GM12873 (cell line): ENCODE measurements around the gene EPGN.

Experiments
- TF ChIP-seq, protein P1 (sequence below): IDR thresholded peaks from 2 replicates; pipeline ENCODE4 v1.5.1; 2012; ENCODE audit warnings: low read depth, mild to moderate bottlenecking, moderate library complexity, low read length, control low read depth; ENCODE audit not compliant: insufficient read depth; ENCODE audit errors: missing control alignments

EPGN gene

DNA sequence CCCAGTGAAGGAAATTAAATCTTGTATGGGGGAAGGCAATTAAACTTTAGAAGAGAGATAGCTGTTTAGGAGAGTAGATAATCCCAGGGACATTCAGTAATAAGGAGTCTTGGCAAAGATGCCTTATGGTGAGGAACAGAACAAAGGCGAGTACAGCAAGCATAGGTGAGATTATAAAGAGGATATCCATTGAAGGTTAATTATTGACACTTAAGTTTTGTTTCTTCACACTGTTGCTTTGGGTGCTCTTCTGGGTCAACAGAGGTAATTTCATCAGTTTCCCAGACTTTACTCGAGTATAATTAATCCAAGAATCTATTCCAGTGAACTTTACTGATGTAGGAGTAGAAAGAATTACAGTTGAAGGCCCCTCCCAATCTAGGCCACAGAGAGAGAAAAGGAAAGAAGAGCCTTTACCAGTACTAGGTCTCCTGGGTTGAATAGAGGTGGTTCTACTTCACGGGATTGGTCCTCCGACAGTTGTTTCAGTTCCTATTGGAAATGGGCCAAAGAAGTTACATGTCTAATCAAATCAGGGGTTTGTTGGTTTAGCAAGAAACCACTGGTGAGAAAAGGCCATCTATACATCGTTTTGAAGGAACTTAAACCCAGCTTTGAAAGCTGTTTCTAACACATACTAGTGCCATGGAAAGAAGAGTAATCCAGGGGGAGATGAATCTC, 27.2 kb downstream of the EPGN start:
- TF ChIP-seq, protein P1, sequence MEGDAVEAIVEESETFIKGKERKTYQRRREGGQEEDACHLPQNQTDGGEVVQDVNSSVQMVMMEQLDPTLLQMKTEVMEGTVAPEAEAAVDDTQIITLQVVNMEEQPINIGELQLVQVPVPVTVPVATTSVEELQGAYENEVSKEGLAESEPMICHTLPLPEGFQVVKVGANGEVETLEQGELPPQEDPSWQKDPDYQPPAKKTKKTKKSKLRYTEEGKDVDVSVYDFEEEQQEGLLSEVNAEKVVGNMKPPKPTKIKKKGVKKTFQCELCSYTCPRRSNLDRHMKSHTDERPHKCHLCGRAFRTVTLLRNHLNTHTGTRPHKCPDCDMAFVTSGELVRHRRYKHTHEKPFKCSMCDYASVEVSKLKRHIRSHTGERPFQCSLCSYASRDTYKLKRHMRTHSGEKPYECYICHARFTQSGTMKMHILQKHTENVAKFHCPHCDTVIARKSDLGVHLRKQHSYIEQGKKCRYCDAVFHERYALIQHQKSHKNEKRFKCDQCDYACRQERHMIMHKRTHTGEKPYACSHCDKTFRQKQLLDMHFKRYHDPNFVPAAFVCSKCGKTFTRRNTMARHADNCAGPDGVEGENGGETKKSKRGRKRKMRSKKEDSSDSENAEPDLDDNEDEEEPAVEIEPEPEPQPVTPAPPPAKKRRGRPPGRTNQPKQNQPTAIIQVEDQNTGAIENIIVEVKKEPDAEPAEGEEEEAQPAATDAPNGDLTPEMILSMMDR, result no peak

DNA sequence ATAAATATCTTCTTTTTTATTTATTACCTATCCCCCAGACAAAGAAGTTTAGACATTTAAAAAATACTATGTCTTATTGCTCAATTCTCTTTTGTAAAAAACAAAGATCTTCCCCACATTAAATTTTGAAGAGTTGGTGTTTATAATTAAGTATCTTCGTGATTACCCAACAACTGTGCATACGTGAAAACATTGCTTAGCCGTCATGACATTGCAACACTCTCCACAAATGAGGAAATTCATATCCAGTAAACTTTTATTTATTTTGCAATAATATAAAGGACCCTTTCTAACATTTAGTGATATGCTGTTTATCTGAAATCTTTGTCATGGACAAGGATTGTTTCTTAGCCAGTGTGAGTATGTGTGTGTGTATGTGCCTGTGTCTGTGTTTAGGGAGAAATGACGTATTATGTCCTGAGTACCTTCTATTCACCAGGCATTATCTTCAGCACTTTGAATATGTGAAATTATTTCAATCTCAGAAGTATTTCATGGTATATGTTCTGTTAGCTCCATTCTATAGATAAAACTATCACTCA, 30.6 kb downstream of the EPGN start:
- TF ChIP-seq, protein P1, result no peak

DNA sequence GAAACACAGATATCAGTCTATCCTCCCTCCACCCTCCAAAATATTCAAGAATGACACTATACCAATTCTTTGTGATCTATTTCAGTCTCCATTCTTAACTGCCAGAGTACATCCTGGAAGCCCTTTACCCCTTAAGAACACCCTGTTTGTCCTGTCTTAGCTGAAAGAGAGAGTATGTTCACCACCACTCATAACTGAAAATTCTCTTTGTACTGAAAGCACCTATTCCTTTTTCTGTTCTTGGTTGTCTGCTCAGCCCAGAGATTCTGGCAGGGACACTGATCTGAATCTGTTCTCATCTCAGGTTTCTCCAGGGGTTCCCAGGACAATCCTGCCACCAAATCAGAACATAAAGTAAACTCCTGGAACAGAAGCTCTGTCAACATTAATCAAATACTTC, 31.2 kb downstream of the EPGN start:
- TF ChIP-seq, protein P1, result no peak

DNA sequence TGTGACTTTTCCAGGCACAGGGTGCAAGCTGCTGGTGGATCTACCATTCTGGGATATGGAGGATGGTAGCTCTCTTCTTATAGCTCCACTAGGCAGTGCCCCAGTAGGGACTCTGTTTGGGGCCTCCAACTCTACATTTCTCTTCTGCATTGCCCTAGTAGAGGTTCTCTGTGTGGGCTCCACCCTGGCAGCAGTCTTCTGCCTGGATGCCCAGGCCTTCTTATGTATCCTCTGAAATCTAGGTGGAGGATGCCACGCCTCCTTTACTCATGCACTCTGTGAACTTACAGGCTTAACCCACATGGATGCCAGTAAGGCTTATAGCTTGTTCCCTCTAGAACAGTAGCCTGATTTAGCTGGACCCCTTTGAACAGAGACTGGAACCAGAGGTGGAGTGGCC, 35.8 kb downstream of the EPGN start:
- TF ChIP-seq, protein P1, result no peak

DNA sequence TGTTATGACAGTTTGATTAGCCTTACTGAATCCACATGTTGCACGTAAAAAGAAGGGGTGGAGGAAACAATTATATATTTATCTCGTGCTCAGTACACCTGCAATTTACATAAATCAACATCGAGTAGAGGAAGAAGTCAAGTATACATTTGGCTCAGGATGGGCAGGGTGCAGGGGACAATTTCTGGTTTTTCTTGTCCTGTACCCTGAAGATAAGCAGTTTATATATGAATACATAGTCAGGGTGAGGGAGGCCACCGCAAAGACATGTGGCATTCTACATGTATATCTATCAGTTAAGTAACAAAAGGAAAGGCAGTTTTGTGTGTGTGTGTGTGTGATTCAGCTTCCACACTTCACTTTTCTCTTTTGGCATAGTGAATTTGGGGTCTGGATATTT, 45.6 kb downstream of the EPGN start:
- TF ChIP-seq, protein P1, result no peak

DNA sequence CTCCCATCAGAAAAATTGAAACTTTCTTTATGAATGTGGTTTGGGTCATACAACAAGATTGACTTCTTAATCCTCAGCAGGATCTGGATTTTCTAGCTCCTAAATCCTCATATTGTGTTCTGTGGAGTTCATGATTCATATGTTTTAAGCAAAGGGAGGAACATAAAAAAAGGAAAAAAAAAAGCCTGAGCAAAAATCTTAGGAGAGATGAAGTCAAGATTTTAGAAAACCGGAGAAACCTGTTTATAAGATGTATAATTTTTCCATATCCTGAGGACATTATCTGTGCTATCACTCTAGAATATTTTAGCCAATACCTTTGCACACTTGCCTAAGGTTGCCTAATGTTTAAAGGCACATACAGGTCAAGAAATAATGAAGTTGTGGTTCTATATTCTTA, 49.7 kb downstream of the EPGN start:
- TF ChIP-seq, protein P1, result no peak

DNA sequence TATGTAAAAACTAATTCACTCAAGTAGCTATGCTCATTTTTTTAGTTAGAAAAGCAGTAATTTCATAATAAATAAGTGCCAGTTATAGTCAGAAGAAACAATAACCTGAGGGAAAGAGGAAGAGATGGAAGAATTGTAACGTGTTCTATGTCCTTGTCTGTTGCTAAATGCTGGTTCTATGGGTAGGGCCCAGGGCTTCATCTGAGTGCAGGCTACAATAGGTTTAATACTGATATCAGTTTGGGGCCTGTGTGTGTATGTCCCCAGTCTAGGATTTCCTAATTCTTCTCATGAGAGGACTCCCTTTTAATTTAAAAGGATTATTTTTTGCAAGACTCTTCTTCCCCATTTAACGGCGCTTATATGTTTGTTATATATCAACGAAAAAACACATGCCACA, 53.4 kb downstream of the EPGN start:
- TF ChIP-seq, protein P1, result no peak

DNA sequence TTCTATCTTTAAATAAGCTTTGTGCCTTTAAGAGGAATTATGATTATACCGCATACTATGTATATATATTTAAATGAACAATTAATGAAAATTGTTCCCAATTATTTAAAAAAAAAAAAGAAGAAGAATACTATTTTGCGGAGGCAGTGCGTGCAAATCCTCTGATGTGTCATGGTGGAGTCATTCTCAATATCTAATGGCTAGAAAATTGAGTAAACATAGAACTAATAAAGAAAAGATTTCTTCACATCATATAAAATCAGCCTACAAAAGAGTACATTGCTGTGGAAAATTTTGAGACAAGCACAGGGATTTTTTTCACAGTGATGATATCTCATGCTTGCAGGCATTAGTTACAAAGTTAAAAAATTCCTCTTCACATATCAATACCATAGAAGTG, 54.1 kb downstream of the EPGN start:
- TF ChIP-seq, protein P1, result no peak
